CD4-positive, CD25-positive, alpha-beta regulatory T cell (primary cell): ENCODE results near the gene HNRNPUL1. TPM values are rescaled to one million over a fixed set of nuclear protein-coding genes. Genes with fewer than 3 reads are reported as not detected.

Source experiments
- ATAC-seq, 2 donors: fragments of 150-1000 bp; cut with Tn5 transposase; one replicate each; pipeline ENCODE4 v1.10.0; 2021; ENCODE audit warnings: low read depth in 2 of 2, moderate number of reproducible peaks in 2 of 2, moderate library complexity in 1 of 2
- DNase-seq, 3 donors: peaks; one replicate each; pipeline versions ENCODE4 v3.0.0 to v3.0.0-alpha.2; 2012 to 2022; ENCODE audit warnings: mixed read lengths in 1 of 3
- H3K27ac ChIP-seq: one replicate; pipeline ENCODE4 v1.7.0; 2013; ENCODE audit warnings: mild to moderate bottlenecking, low read length; ENCODE audit not compliant: insufficient read depth, poor library complexity, severe bottlenecking
- H3K27me3 ChIP-seq: one replicate; pipeline ENCODE4 v1.7.0; 2013; ENCODE audit warnings: low read length; ENCODE audit not compliant: control insufficient read depth, insufficient read depth
- H3K36me3 ChIP-seq: one replicate; pipeline ENCODE4 v1.7.0; 2013; ENCODE audit warnings: mild to moderate bottlenecking, low read length, moderate library complexity; ENCODE audit not compliant: control insufficient read depth, insufficient read depth
- H3K4me1 ChIP-seq: 2 replicates; pipeline ENCODE4 v1.7.0; 2013; ENCODE audit warnings: mild to moderate bottlenecking, low read length; ENCODE audit not compliant: insufficient read depth, control insufficient read depth, poor library complexity, severe bottlenecking
- H3K4me3 ChIP-seq: one replicate; pipeline ENCODE4 v1.7.0; 2013; ENCODE audit warnings: low read depth, mild to moderate bottlenecking, low read length, moderate library complexity
- H3K9me3 ChIP-seq, 2 experiments: 1 replicate in 1 of 2; 2 replicates in 1 of 2; pipeline ENCODE4 v1.7.0; 2013; ENCODE audit warnings: low read length in 2 of 2, mild to moderate bottlenecking in 1 of 2, moderate library complexity in 1 of 2; ENCODE audit not compliant: control insufficient read depth in 2 of 2
- H3K27ac Mint-ChIP-seq, 3 donors: one replicate each; pipeline ENCODE4 v1.8.0; 2020 to 2022; ENCODE audit warnings: mild to moderate bottlenecking in 3 of 3, mixed read lengths in 3 of 3, moderate library complexity in 2 of 3
- H3K27me3 Mint-ChIP-seq: one replicate; pipeline ENCODE4 v1.8.0; 2022; ENCODE audit warnings: mild to moderate bottlenecking, mixed read lengths
- H3K36me3 Mint-ChIP-seq: one replicate; pipeline ENCODE4 v1.8.0; 2020; ENCODE audit warnings: mixed read lengths
- H3K4me1 Mint-ChIP-seq, 4 donors: one replicate each; pipeline ENCODE4 v1.8.0; 2020 to 2022; ENCODE audit warnings: mixed read lengths in 4 of 4, mild to moderate bottlenecking in 1 of 4
- H3K4me3 Mint-ChIP-seq, 4 donors: one replicate each; pipeline ENCODE4 v1.8.0; 2020 to 2022; ENCODE audit warnings: mild to moderate bottlenecking in 4 of 4, mixed read lengths in 4 of 4, moderate library complexity in 3 of 4
- H3K9me3 Mint-ChIP-seq, 7 donors: one replicate each; pipeline ENCODE4 v1.8.0; 2020 to 2022; ENCODE audit warnings: mixed read lengths in 7 of 7, mild to moderate bottlenecking in 3 of 7, moderate library complexity in 2 of 7
- polyA plus RNA-seq, 4 donors: library from polyadenylated mRNA; unstranded; fragments of 300-500 nt; fragmentation: Illumina TruSeq; gene quantifications; one replicate each; pipeline ENCODE4 v1.2.3, GENCODE V29; 2021
- total RNA-seq: library from RNA; stranded (reverse); gene quantifications from one replicate; pipeline ENCODE4 v1.2.3, GENCODE V29; 2022

Gene HNRNPUL1
- total and polyA plus RNA-seq, 5 donors from 2014 or later = 39.3 to 354 (median 50.4) TPM

DNA sequence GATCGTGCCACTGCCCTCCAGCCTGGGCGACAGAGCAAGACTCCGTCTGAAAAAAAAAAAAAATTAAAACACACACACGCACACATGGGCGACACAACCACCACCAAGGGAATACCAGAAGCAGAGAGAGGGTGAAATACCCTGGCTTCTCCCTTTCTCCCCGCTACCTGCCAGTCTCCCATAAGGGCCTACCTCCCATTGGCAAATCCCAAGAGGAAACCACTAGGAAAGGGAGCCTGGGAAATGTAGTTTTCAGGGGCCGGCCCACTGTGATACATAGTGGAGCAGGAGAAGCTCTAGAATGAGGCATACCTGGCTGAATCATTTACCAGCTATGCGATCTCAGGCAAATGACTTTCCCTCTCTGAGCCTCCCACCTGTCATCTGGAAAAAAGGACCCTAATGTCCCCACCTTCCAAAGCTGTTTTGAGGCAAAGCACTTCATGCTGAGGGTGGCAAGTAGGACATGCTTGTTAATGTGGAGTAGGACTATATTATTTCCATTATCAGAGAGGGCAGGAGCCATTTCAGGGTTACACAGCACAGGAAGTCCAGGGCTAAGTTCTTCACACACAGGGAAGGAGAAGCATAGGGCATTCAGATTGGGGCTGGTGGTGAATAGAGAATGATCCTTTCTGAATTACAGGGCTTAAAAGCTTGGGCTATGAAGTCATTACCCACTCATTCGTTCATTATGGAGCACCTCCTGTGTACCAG lies 14.3 kb upstream of the HNRNPUL1 start:
- Mint-ChIP-seq H3K4me3 (no peak overlapping the region), H3K27me3 (peaks cover 7% of the 10 kb centered on the region), H3K9me3 (no peaks in the 10 kb centered on the region), H3K4me1 (no peaks in the 10 kb centered on the region), H3K27ac (no peak overlapping the region), H3K36me3 (no peaks in the 10 kb centered on the region)
- Histone ChIP-seq H3K4me1 (no peaks in the 10 kb centered on the region), H3K36me3 (no peaks in the 10 kb centered on the region), H3K9me3 (no peaks in the 10 kb centered on the region), H3K4me3 (no peak overlapping the region), H3K27me3 (no peaks in the 10 kb centered on the region), H3K27ac (no peak overlapping the region)
- no peak for DNase-seq
- no peak for ATAC-seq

DNA sequence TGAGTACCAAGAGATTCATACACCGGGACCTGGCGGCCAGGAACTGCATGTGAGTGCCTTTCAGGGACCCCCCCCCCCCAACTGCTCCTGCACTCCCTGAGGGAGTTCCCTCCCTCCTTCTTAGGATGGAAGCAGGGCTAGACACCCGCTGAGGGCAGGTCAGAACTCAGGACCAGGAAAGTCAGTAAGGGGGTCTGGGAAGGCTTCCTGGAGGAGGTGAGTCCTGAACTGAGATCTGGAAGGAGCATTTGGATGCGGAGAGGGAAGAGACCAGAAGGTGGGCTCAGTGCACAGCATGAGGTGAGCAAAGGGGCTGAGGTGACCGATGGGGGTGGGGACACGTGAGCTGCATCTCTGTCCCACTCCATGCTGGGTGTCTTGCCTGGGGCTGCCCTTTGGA lies 10.5 kb upstream of the HNRNPUL1 start:
- Mint-ChIP-seq H3K36me3 (no peaks in the 10 kb centered on the region), H3K9me3 (no peaks in the 10 kb centered on the region), H3K27me3 (peaks cover 7% of the 10 kb centered on the region), H3K27ac (peak overlapping the region in 1 of 3 donors; percentile 79), H3K4me1 (no peaks in the 10 kb centered on the region), H3K4me3 (no peak overlapping the region)
- Histone ChIP-seq H3K27ac (no peak overlapping the region), H3K4me1 (no peaks in the 10 kb centered on the region), H3K9me3 (no peaks in the 10 kb centered on the region), H3K4me3 (no peak overlapping the region), H3K36me3 (no peaks in the 10 kb centered on the region), H3K27me3 (no peaks in the 10 kb centered on the region)
- ATAC-seq (no peak), DNase-seq (no peak)

DNA sequence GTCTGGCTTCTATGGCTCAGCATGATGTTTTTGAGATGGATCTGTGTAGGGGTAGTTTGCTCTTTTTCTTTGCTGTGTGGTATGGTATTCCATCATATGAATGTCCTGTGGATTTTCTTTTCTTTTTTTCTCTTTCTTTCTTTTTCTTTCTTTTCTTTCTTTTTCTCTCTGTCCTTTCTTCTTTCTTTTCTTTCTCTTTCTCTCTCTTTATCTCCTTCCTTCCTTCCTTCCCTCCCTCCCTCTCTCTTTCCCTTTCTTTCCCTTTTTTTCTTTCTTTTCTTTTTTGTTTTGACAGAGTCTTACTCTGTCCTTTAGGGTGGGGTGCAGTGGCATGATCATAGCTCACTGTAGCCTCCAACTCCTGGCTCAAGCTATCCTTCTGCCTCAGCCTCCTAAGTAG lies 9.0 kb upstream of the HNRNPUL1 start:
- Histone ChIP-seq H3K4me3 (no peak overlapping the region), H3K27me3 (no peaks in the 10 kb centered on the region), H3K9me3 (no peaks in the 10 kb centered on the region), H3K36me3 (no peaks in the 10 kb centered on the region), H3K27ac (no peak overlapping the region), H3K4me1 (no peaks in the 10 kb centered on the region)
- Mint-ChIP-seq H3K27me3 (peaks cover 3% of the 10 kb centered on the region), H3K27ac (peak overlapping the region in 1 of 3 donors; percentile 0), H3K9me3 (no peaks in the 10 kb centered on the region), H3K4me3 (no peak overlapping the region), H3K4me1 (no peaks in the 10 kb centered on the region), H3K36me3 (no peaks in the 10 kb centered on the region)
- no peak for DNase-seq
- no peak for ATAC-seq

DNA sequence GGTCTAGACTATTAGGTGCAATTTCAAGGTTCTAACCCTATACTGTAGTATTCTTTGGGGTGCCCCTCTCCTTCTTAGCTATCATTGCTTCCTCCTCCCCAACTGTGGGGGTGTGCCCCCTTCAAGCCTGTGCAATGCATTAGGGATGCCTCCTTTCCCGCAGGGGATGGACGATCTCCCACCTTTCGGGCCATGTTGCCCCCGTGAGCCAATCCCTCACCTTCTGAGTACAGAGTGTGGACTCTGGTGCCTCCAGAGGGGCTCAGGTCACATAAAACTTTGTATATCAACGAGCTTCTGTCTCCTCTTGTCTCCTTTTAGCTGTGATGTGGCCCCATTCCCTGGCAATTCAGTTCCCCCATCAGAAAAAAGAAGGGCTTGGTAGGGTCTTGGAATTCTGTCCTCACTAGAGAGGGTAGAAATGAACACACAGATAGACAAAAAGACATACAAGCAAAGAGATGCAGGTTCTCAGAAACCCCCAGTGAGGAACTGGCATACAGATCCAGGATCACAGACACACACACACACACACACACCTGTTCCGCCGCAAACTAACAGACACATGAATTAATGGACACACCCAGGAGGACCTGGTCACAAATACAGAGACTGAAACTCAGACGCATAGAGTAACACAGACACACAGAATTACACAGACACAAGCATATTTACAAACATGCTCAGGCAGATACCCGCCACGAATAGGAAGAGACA lies 2.5 kb upstream of the HNRNPUL1 start:
- H3K4me1 ChIP-seq = peaks cover 35% of the 10 kb centered on the region
- ATAC-seq (no peak), DNase-seq (no peak)
- peaks cover 0 to 4% (median 0%) of the 10 kb centered on the region in 7 donors for H3K9me3 Mint-ChIP-seq
- H3K36me3 Mint-ChIP-seq = peaks cover 3% of the 10 kb centered on the region
- H3K4me3 Mint-ChIP-seq = peak overlapping the region; percentile 86 to 98 (median 98)
- H3K27ac Mint-ChIP-seq = peak overlapping the region; percentile 99 to 100 (median 100)
- peaks cover 17% of the 10 kb centered on the region for H3K27me3 Mint-ChIP-seq
- no peaks in the 10 kb centered on the region for H3K9me3 ChIP-seq
- H3K4me1 Mint-ChIP-seq = peaks cover 6 to 28% (median 23%) of the 10 kb centered on the region in 4 donors
- H3K36me3 ChIP-seq = no peaks in the 10 kb centered on the region
- peak overlapping the region; percentile 100 for H3K27ac ChIP-seq
- H3K4me3 ChIP-seq = peak overlapping the region; percentile 56
- H3K27me3 ChIP-seq = no peaks in the 10 kb centered on the region

DNA sequence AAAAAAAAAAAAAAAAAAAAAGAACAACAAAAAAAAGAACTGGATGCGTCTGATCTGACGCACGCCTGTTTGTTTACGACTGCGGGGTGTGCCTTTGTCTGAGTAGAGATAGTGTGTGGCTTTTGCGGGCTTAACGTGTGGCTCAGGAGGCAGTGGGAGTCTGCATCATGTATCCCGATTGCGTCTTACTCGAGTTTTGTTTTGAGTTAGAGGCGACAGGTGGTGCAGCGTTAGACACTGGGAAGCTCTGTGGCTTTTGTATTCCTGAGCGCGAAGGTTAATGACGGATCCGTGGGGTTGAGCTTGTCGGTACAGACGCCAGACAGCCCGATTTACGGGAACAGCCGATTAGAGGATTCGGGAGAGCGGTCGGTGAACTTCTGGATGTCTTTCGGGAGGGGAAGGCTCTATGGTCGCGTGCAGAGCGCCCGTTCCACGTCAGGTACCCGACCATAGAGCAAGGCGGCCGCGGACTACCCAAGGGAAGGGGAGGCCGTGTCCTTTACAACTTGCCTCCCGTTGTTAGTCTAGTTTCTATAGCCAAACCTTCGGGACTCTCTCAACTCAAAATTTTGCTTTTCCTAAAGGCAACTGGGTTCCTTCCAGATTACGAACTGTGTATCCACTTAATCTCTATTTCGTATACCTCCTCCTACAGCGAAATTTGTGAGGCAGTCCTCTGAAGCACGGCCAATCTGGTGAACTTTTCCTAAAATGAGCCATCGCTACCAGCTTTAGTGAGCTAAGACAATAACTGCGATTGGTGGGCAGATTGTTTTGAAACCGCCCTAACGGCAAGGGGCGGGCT lies 926 bp upstream of the HNRNPUL1 start:
- peak; percentile 71 to 93 (median 89) for DNase-seq

DNA sequence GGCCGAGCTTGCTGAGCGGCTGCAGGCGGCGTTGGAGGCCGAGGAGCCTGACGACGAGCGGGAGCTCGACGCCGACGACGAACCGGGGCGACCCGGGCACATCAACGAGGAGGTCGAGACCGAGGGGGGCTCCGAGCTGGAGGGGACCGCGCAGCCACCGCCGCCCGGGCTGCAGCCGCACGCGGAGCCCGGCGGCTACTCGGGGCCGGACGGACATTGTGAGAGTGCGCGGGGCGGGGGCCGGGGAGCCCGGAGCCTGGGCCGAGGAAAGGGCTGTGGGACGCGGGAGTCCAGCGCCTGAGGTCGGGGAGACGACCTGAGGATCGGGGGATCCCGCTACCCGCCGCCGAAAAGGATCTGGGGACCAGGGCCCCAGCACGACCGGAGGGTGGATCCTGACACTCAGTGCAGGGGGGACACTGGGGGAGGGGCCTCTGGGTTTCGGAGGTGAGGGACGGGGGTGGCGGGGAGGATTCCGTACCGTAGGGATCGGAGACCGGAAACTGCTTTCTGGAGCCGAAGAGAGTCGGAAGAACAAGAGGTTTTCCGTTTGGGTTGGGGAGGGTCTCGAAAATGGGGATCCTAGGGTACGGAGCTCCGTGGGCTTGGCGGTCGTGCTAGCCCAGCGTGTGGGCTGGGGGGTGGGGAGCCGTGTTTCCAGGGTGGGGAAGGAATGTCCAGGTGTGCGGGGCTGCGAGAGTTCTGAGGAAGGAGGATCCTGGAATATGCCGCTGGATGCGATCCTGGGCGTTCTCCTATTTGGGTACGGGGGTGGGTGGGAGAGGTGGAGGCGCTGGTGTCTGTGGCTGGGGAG lies 616 bp downstream of the HNRNPUL1 start:
- H3K27ac Mint-ChIP-seq = peak overlapping the region; percentile 97 to 100 (median 100)
- Histone ChIP-seq H3K27ac (peak overlapping the region; percentile 100), H3K4me1 (peaks cover 42% of the 10 kb centered on the region), H3K4me3 (peak overlapping the region; percentile 79), H3K9me3 (no peaks in the 10 kb centered on the region), H3K27me3 (no peaks in the 10 kb centered on the region), H3K36me3 (peaks cover 26% of the 10 kb centered on the region)
- peaks cover 6 to 43% (median 32%) of the 10 kb centered on the region in 4 donors for H3K4me1 Mint-ChIP-seq
- H3K9me3 Mint-ChIP-seq = peaks cover 0 to 4% (median 0%) of the 10 kb centered on the region in 7 donors
- peaks cover 17% of the 10 kb centered on the region for H3K27me3 Mint-ChIP-seq
- peak overlapping the region; percentile 86 to 98 (median 98) for H3K4me3 Mint-ChIP-seq
- no peak for ATAC-seq
- DNase-seq = peak; percentile 36 to 68 (median 38)
- H3K36me3 Mint-ChIP-seq = peaks cover 15% of the 10 kb centered on the region

More for the DNA sequence above, 926 bp upstream of the HNRNPUL1 start:
- Mint-ChIP-seq H3K27me3 (peaks cover 17% of the 10 kb centered on the region), H3K9me3 (peaks cover 0 to 4% (median 0%) of the 10 kb centered on the region in 7 donors), H3K4me1 (peaks cover 6 to 43% (median 32%) of the 10 kb centered on the region in 4 donors), H3K4me3 (peak overlapping the region; percentile 86 to 98 (median 98)), H3K27ac (peak overlapping the region; percentile 99 to 100 (median 100)), H3K36me3 (peaks cover 12% of the 10 kb centered on the region)
- ATAC-seq = peak; percentile 11 to 14
- peaks cover 42% of the 10 kb centered on the region for H3K4me1 ChIP-seq
- peaks cover 11% of the 10 kb centered on the region for H3K36me3 ChIP-seq
- no peaks in the 10 kb centered on the region for H3K27me3 ChIP-seq
- H3K27ac ChIP-seq = peak overlapping the region; percentile 100
- no peaks in the 10 kb centered on the region for H3K9me3 ChIP-seq
- H3K4me3 ChIP-seq = peak overlapping the region; percentile 77
